Endometrium (tissue), 2 donors: ENCODE measurements around the gene ADAMTSL3.
"Not testable (repeated sequence)": the region's sequence is repeated elsewhere in the genome, so short reads cannot be mapped to it uniquely, and the experiment has no call there.

Experiments
- FAIRE-seq: peaks from 2 replicates; lab custom pipeline; 2012; peaks lifted over from hg19 to GRCh38; lab: Jason Lieb, UNC
- donor health status: control.
- donor health status: control.

The ADAMTSL3 gene

DNA sequence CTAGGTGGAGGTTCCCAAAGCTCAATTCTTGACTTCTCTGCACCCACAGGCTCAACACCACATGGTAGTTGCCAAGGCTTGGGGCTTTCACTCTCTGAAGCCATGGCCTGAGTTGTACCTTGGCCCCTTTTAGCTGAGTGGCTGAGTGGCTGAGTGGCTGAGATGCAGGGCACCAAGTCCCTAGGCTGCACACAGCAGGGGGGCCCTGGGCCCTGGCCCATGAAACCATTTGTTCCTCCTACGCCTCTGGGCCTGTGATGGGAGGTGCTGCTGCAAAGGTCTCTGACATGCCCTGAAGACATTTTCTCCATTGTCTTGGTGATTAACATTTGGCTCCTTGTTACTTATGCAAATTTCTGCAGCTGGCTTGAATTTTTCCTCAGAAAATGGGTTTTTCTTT, 103.4 kb downstream of the ADAMTSL3 start:
- not testable (repeated sequence) for FAIRE-seq

DNA sequence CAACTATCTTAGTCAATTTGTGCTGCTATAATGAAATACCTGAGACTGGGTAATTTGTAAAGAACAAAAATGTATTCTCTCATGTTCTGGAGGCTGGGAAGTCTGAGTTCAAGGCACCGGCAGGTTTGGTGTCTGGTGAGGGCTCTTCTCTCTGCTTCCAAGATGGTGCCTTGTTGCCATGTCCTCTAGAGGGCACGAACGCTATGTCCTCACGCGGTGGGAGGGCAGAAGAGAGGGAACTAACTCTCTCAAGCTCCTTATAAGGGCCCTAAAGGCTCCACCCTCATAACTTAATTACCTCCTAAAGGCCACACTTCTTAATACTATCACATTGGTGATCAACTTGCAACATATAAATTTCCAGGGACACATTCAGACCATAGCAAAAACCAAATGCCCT, 108.4 kb downstream of the ADAMTSL3 start:
- no peak for FAIRE-seq

- FAIRE-seq: no peak
Observed at GRCh38 chr15:83764201-83764838, 110.4 kb downstream of the ADAMTSL3 start.

DNA sequence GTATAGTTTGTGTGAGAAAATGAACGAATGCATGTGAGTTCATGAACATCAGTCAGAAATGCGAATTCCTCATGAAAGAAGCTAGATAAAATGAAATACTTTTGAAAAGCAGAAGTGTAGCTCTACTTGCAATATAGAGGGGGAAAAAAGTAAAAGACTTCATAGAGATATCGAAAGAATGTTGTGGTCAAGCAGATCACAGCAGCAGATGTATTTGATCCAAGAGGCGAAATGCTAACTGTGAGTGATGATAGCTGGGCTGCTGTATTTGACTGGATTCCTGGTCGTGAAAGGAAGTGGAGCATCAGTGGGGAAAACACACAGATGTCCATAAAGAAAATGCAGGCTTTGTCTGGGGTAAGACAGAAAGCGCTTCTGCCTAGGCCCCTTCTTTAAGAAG, 112.4 kb downstream of the ADAMTSL3 start:
- no peak for FAIRE-seq

- FAIRE-seq: no peak
Observed at GRCh38 chr15:83767741-83768140, 113.8 kb downstream of the ADAMTSL3 start.

DNA sequence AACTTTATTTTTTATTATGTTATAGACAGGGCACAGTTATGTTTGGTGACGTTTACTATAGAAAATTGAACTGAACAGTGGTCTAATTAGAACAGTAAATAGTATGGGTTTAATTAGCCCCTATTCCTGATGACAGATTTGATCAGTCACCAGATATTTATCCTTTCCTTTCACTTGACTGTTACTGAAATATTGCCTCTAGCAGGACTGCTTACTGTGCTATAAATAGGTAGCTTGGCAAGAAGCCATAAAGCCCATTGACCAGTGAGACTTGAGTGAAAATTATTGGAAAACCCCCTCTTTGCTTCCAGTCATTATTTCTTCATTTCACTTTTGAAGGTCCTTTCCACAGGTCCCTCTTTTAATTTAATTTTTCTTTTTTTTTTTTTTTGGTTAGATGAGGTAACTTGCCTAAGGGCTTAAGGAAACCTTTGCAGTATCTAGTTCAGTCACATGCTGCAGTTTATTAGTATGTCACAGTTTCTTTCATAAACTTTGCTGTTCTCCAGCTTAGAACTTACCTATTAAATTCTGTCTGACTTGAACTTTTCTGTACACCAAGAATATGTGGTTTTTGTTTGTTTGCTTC, 115.6 kb downstream of the ADAMTSL3 start:
- no peak for FAIRE-seq

DNA sequence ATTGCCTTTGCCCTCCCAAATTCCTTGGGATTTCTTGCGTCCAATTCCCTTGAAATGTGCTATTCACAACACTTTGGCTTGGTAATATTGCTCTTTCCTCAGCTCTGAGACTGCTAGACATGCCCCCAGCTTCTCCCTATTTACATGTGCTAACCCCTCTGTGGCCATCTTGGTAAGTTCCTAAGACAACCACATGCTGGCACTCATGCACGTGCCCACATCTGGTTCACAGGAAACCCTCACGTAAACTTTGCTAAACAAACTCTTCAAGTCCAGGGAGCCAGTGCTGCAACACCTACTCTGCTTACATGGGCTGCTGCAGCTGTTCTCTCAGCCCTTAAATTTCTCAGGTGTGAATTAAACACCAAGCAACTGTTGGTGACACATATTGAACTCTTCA, 121.8 kb downstream of the ADAMTSL3 start:
- FAIRE-seq: no peak

- FAIRE-seq: no peak
Observed at GRCh38 chr15:83776986-83777385, 123.1 kb downstream of the ADAMTSL3 start.

DNA sequence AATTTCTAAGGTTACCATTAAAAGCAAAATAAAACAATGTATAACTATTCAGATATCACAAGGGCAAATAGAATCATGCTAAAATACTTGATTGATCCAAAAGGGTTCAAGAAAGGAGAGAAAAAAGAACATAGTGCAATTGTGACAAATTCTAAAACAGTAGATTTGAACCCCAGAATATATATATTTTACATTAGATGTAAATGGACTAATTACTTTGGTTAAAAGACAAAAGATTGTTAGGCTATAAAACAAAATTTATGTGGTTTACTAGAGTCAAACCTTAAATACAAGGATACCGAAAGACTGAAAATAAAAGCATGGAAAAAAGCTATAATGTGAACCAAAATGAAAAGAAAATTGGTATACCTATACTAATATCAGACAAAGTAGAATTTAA, 129.3 kb downstream of the ADAMTSL3 start:
- no peak for FAIRE-seq

- no peak for FAIRE-seq
Observed at GRCh38 chr15:83784975-83785374, 131.1 kb downstream of the ADAMTSL3 start.

- FAIRE-seq: no peak
Observed at GRCh38 chr15:83786336-83786735, 132.4 kb downstream of the ADAMTSL3 start.

GRCh38 chr15:83793069-83793468, 139.1 kb downstream of the ADAMTSL3 start:
- no peak for FAIRE-seq

DNA sequence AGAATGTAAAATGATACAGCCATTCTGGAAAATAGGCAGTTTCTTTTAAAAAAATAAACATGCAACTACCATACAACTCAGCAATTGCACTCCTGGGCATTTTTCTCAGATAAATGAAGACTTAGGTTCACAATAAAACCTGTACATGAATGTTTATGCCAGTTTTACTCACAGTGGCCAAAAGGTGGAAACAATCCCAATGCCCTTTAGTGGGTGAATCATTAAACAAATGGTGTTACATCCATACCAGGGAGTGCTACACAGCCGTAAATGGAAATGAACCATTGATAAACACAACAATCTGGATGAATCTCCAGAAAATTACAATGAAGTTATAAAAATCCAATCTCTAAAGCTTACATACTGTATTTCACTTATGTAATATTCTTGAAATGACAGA, 140.3 kb downstream of the ADAMTSL3 start:
- no peak for FAIRE-seq

GRCh38 chr15:83809345-83809744, 155.4 kb downstream of the ADAMTSL3 start:
- no peak for FAIRE-seq

DNA sequence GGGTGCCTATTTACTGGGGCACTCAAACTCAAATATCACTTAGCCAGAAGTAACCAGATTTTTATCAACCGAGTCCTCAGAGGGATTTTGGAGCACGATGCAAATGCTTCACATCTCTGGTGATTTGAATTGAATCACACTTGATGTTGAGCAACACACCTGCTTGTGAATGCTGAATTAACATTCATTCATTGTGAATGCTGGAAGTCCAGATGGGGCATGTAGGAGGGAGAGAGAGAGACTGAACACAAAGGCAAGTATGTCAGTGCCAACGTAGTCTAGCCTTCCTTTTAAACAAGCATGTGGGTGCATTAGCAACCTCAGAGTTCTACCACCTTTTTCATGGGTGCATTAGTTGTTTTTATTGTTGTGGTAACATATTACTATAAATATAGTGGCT, 156.2 kb downstream of the ADAMTSL3 start:
- no peak for FAIRE-seq

- no peak for FAIRE-seq
Observed at GRCh38 chr15:83813682-83814081, 159.8 kb downstream of the ADAMTSL3 start.

GRCh38 chr15:83815506-83815905, 161.6 kb downstream of the ADAMTSL3 start:
- FAIRE-seq: no peak

DNA sequence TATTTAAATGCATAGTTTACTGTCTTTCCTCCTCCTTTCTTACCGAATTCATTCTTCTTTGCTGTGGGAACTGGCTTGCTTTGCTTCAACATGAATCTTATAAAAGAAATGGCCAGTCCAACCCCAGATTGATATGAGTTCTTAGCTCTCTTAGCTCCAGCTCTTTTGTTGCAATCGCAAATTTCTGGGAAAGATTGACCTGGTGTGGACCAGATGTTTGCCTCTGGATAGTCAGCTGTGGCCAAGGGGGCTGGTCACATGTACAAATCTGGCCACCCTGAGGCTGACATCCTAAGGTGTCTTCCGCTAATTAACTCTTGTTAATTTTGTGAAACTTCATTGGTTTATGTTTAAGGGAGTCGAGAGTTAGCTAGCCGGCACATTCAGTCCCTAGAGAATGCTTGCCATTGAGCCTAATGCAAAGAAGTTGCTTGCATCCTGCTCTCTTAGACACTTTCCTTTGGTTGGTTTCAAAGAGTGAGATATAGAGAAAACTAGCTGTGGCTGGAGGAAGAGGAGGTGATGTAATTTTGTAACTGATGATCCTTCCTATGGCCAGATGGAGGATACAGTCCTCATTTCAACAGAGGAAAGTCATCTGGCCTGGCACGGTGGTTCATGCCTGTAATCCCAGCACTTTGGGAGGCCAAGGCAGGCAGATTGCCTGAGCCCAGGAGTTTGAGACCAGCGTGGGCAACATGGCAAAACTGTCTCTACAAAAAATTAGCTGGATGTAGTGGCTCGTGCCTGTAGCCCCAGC, 162.4 kb downstream of the ADAMTSL3 start:
- no peak for FAIRE-seq

DNA sequence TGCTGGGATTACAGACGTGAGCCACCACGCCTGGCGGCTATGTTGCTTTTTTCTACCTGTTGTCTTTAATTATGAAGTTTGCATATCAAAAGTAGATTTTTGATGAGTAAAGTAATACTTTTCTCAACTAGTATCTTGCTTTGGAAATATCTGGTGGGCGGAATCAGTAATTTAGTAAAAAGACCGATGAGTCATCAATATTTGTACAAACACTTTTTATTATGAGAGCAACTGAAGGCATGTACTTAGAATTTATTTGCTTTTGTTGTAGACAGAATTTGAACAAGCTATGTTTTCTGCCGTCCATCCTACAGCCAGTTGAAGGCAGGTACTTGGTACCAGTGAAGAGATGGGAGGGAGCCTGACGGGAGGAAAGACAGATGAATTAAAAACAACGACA, 164.7 kb downstream of the ADAMTSL3 start:
- FAIRE-seq: no peak

GRCh38 chr15:83830381-83830780, 176.5 kb downstream of the ADAMTSL3 start:
- no peak for FAIRE-seq

DNA sequence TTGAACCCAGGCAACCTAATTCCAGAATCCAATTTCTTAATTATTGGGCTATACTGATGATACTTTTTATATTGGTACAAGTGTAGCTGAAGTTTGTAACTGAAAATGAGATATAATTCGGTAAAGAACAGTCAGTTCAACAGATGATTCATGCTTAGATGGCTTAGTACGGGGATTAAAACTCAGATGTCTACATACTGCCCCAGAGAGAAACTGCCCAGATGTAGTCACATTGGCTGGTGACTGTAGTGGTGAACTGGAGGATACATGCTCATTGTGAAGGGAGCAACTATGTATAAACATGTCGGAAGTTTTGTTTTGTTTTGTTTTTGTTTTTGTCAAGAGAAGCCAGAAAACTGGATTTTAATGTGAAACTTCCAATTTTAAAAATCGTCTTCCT, 179.6 kb downstream of the ADAMTSL3 start:
- no peak for FAIRE-seq

GRCh38 chr15:83835479-83835878, 181.6 kb downstream of the ADAMTSL3 start:
- no peak for FAIRE-seq

DNA sequence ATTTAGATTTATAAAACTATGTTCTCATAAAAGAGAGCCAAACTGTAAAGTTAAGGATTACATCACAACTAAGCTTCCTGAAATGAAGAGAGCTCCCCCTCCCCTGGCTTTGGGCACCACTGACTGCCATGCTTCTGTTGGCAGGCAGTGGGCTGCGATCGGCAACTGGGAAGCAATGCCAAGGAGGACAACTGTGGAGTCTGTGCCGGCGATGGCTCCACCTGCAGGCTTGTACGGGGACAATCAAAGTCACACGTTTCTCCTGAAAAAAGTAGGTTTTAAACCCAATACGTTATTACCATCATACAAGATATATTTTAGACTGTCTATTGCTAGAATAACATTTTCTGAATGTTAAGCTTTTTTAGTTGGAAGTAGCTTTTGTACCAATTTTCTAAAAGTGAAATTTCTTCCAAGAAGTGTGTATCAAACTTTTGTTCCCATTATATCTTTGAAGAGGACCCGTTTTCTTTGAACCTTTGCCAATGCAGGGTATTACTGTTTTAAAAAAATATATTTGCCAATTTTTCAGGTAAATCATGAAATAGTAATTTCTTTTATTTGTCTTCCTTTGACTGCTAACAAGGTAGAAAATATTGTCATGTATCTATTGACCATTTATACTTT, 184.1 kb downstream of the ADAMTSL3 start:
- FAIRE-seq: no peak
